Astrocyte (in vitro differentiated cells and primary cell): ENCODE results near the gene SHANK1. TPM values are rescaled to one million over a fixed set of nuclear protein-coding genes. Genes with fewer than 3 reads are reported as not detected.

Experiments used
- DNase-seq: peaks from one replicate; pipeline ENCODE4 v3.0.0-alpha.2; 2010; ENCODE audit warnings: low read depth
- FAIRE-seq: peaks from 2 replicates; lab custom pipeline; 2011; peaks lifted over from hg19 to GRCh38; lab: Jason Lieb, UNC
- H2AFZ ChIP-seq: 2 replicates; pipeline ENCODE4 v1.6.0; 2012; ENCODE audit warnings: low read depth, low read length, inconsistent platforms
- H3K27ac ChIP-seq: 2 replicates; pipeline ENCODE4 v1.5.1; 2011; ENCODE audit warnings: low read depth, low read length, inconsistent platforms
- H3K27me3 ChIP-seq: 2 replicates; pipeline ENCODE4 v1.6.0; 2011; ENCODE audit warnings: low read length, inconsistent platforms; ENCODE audit not compliant: insufficient read depth
- H3K36me3 ChIP-seq: 2 replicates; pipeline ENCODE4 v1.5.1; 2011; ENCODE audit warnings: low read length, inconsistent platforms; ENCODE audit not compliant: insufficient read depth
- H3K4me1 ChIP-seq: 2 replicates; pipeline ENCODE4 v1.5.1; 2011; ENCODE audit warnings: low read length, inconsistent platforms; ENCODE audit not compliant: insufficient read depth
- H3K4me2 ChIP-seq: 2 replicates; pipeline ENCODE4 v1.6.0; 2012; ENCODE audit warnings: low read length, inconsistent platforms
- H3K4me3 ChIP-seq: 2 replicates; pipeline ENCODE4 v1.5.1; 2011; ENCODE audit warnings: low read depth, mild to moderate bottlenecking, low read length, inconsistent platforms; ENCODE audit not compliant: insufficient read depth
- H3K79me2 ChIP-seq: 2 replicates; pipeline ENCODE4 v1.6.0; 2012; ENCODE audit warnings: mild to moderate bottlenecking, low read length, inconsistent platforms; ENCODE audit not compliant: insufficient read depth
- H3K9ac ChIP-seq: 2 replicates; pipeline ENCODE4 v1.6.0; 2012; ENCODE audit warnings: mild to moderate bottlenecking, low read length, inconsistent platforms
- H3K9me3 ChIP-seq: 2 replicates; pipeline ENCODE4 v1.5.1; 2012; ENCODE audit warnings: low read depth, mild to moderate bottlenecking, low read length, inconsistent platforms; ENCODE audit not compliant: insufficient read depth
- H4K20me1 ChIP-seq: 2 replicates; pipeline ENCODE4 v1.6.0; 2012; ENCODE audit warnings: low read length, inconsistent platforms; ENCODE audit not compliant: insufficient read depth
- H3K27ac Mint-ChIP-seq: one replicate; pipeline ENCODE4 v1.8.0; 2021; ENCODE audit warnings: mild to moderate bottlenecking, mixed read lengths; ENCODE audit not compliant: unreplicated experiment
- H3K27me3 Mint-ChIP-seq: one replicate; pipeline ENCODE4 v1.8.0; 2021; ENCODE audit warnings: low read depth, mixed read lengths; ENCODE audit not compliant: unreplicated experiment
- H3K36me3 Mint-ChIP-seq: one replicate; pipeline ENCODE4 v1.8.0; 2021; ENCODE audit warnings: low read depth, mixed read lengths; ENCODE audit not compliant: unreplicated experiment
- H3K4me1 Mint-ChIP-seq: one replicate; pipeline ENCODE4 v1.8.0; 2021; ENCODE audit warnings: low read depth, mixed read lengths; ENCODE audit not compliant: unreplicated experiment
- H3K4me3 Mint-ChIP-seq: one replicate; pipeline ENCODE4 v1.8.0; 2021; ENCODE audit warnings: mild to moderate bottlenecking, moderate library complexity, mixed read lengths; ENCODE audit not compliant: unreplicated experiment
- H3K9me3 Mint-ChIP-seq: one replicate; pipeline ENCODE4 v1.8.0; 2021; ENCODE audit warnings: mild to moderate bottlenecking, mixed read lengths; ENCODE audit not compliant: unreplicated experiment
- CTCF ChIP-seq: IDR thresholded peaks from 2 replicates; pipeline ENCODE4 v1.5.1; 2011; ENCODE audit warnings: low read depth, mild to moderate bottlenecking, inconsistent platforms, low read length, moderate library complexity; ENCODE audit not compliant: insufficient read depth
- EZH2 ChIP-seq: IDR thresholded peaks from 2 replicates; pipeline ENCODE4 v1.6.1; 2012; ENCODE audit warnings: mild to moderate bottlenecking, low read length, inconsistent platforms; ENCODE audit not compliant: insufficient read depth
- total RNA-seq: library from RNA; stranded (reverse); gene quantifications from 2 replicates; pipeline ENCODE4 v1.2.1, GENCODE V29; 2021

SHANK1 gene
- total RNA-seq, 1 donor from 2014 or later: not detected

GRCh38 chr19:50657222-50657669 lies 62.4 kb downstream of the SHANK1 start:
- Histone ChIP-seq H4K20me1 (no peaks in the 10 kb centered on the region), H3K79me2 (no peaks in the 10 kb centered on the region), H3K9me3 (no peaks in the 10 kb centered on the region), H3K27me3 (no peaks in the 10 kb centered on the region), H3K4me1 (peaks cover 3% of the 10 kb centered on the region), H3K9ac (no peak overlapping the region), H2AFZ (no peak overlapping the region), H3K4me2 (no peak overlapping the region), H3K36me3 (no peaks in the 10 kb centered on the region), H3K4me3 (no peak overlapping the region), H3K27ac (no peak overlapping the region)
- peaks cover 30% of the 10 kb centered on the region for H3K9me3 Mint-ChIP-seq
- H3K4me1 Mint-ChIP-seq: no peaks in the 10 kb centered on the region
- FAIRE-seq (no peak), DNase-seq (no peak)
- H3K4me3 Mint-ChIP-seq: no peak overlapping the region
- no peak for TF ChIP-seq EZH2
- no peak for TF ChIP-seq CTCF
- no peaks in the 10 kb centered on the region for H3K36me3 Mint-ChIP-seq
- H3K27ac Mint-ChIP-seq: no peak overlapping the region
- no peaks in the 10 kb centered on the region for H3K27me3 Mint-ChIP-seq

GRCh38 chr19:50654882-50655281 lies 64.7 kb downstream of the SHANK1 start:
- DNase-seq: no peak
- Mint-ChIP-seq H3K9me3 (peaks cover 26% of the 10 kb centered on the region), H3K27me3 (no peaks in the 10 kb centered on the region), H3K36me3 (no peaks in the 10 kb centered on the region), H3K27ac (no peak overlapping the region), H3K4me3 (no peak overlapping the region), H3K4me1 (no peaks in the 10 kb centered on the region)
- Histone ChIP-seq H2AFZ (no peak overlapping the region), H3K4me2 (no peak overlapping the region), H3K9ac (no peak overlapping the region), H3K4me1 (peaks cover 3% of the 10 kb centered on the region), H3K27ac (no peak overlapping the region), H3K4me3 (no peak overlapping the region), H4K20me1 (no peaks in the 10 kb centered on the region), H3K36me3 (no peaks in the 10 kb centered on the region), H3K79me2 (no peaks in the 10 kb centered on the region), H3K9me3 (no peaks in the 10 kb centered on the region), H3K27me3 (no peaks in the 10 kb centered on the region)
- TF ChIP-seq EZH2: no peak
- no peak for TF ChIP-seq CTCF
- FAIRE-seq: no peak

- Mint-ChIP-seq H3K27ac (no peak overlapping the region), H3K4me3 (no peak overlapping the region), H3K36me3 (no peaks in the 10 kb centered on the region), H3K27me3 (no peaks in the 10 kb centered on the region), H3K9me3 (peaks cover 31% of the 10 kb centered on the region), H3K4me1 (no peaks in the 10 kb centered on the region)
- Histone ChIP-seq H3K79me2 (no peaks in the 10 kb centered on the region), H3K9me3 (no peaks in the 10 kb centered on the region), H2AFZ (no peak overlapping the region), H3K27ac (no peak overlapping the region), H3K4me3 (no peak overlapping the region), H3K36me3 (no peaks in the 10 kb centered on the region), H3K4me1 (peaks cover 1% of the 10 kb centered on the region), H3K4me2 (no peak overlapping the region), H3K9ac (no peak overlapping the region), H4K20me1 (no peaks in the 10 kb centered on the region), H3K27me3 (no peaks in the 10 kb centered on the region)
- no peak for DNase-seq
- no peak for FAIRE-seq
- no peak for TF ChIP-seq EZH2
- no peak for TF ChIP-seq CTCF
Measured at GRCh38 chr19:50652722-50653121, 66.9 kb downstream of the SHANK1 start.
